Dermis blood vessel endothelial cell (primary cell): ENCODE data around the gene RNASE4. TPM values are rescaled to one million over a fixed set of nuclear protein-coding genes. Genes with fewer than 3 reads are reported as not detected.
A peak's percentile ranks its signal among the peaks of the same experiment; 100 is the strongest.
"Not testable (repeated sequence)": the region's sequence is repeated elsewhere in the genome, so short reads cannot be mapped to it uniquely, and the experiment has no call there.

Source experiments
- DNase-seq: peaks from one replicate; pipeline ENCODE4 v3.0.0; 2010
- total RNA-seq: library from RNA; depleted of rRNA; stranded (reverse); fragments of >200 nt; gene quantifications from 2 replicates; pipeline ENCODE4 v1.2.3, GENCODE V29; 2014

Gene RNASE4, protein sequence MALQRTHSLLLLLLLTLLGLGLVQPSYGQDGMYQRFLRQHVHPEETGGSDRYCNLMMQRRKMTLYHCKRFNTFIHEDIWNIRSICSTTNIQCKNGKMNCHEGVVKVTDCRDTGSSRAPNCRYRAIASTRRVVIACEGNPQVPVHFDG
- total RNA-seq: 11.4 and 25.7 TPM in 2 replicates

DNA sequence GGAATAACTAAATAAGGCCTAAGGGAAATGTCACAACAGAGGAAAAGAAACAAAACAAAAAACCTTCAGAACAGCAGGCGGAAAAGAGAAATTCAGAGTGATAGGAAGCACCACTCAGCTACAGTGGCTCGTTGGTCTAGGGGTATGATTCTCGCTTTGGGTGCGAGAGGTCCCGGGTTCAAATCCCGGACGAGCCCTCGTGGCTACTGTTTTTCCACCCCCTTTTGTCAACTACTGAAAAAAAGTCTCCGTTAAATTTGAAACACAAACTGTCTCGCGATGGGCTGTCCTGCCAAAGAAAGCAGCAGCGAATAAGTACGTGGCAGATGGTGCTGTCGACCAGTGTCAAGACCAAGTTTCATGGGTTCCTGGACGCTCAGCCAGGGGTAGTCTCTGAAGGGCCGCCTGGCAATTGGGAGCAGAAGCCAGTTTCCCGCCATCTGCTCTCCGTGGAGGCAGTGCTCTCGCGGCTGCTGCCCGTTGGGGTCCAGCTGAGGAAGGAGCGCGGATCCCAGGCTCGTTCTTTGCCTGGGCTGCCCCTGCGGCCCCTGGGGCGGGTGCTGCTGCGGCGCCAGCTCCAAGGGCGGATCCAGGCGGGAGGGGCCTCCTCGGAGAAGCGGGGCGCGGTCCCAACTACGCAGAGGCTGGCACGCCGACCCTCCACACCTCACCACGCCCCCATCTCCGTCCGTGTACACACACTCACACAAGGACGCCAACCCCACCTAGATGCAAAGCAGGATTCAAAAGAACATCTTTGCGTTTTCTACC lies at the start of gene RNASE4:
Gene RNASE4, plus strand, starts transcription at position 670 of the 771 bp plus-strand sequence. CDS start 14,812 bp downstream, outside the sequence.
- DNase-seq: peak; percentile 81

DNA sequence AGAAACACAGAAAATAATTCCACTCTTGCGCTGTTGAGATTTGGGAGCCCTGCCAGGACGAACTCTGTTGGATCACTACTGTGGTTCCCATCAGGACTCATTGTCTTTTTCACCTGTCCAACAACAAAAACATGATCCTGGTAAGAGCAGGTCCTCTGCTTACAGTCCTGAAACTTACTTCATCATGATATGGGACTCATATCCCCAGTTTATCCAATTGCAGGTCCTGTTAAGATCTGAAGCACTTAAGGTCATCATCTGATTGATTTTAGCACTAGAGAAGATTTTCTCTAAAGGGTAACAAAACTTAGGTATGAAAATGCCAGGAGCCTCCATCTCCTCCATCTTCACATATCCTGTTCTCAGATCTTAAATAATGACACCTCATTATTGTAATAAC lies 42.8 kb upstream of the RNASE4 start, which contains the start of gene OR6S1:
Gene OR6S1, minus strand, starts transcription at position 101 of the 400 bp plus-strand sequence. Its CDS starts 0 bp downstream, at position 101.
- no peak for DNase-seq

DNA sequence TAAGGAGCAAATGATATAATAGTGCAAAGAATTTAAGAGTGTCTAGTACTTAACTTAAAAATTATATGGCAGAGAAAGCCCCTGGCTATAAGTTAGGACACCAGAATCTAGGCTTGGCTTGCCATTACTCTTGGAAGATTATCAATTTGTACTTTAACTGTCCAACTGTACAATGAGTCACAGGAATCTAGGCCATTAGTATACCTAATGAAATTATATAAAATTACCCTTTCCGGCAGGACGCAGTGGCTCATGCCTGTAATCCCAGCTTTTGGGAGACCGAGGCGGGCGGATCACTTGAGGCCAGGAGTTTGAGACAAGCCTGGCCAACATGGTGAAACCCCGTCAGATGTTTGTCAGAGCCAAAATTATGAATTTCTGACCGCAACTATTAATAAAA lies 42.2 kb upstream of the RNASE4 start:
- no peak for DNase-seq

DNA sequence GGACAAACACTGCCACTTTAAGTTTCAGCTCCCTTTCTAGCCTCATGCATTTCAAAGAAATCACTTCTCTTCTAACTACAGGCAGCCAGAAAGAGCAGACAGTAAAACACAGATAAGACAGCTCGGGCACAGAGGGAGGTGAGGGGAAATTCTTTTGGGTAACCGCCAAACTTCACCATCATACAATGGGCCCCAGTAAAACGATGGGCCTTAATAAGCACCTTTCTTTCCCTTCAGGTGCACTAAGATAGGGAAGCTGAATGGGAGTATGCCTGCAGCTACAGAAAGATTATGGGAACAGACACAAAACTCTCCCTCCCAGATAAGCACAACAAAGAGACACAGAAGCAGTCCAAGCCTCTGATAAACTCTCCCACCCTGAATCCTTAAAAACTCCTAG lies 41.6 kb upstream of the RNASE4 start:
- not testable (repeated sequence) for DNase-seq

DNA sequence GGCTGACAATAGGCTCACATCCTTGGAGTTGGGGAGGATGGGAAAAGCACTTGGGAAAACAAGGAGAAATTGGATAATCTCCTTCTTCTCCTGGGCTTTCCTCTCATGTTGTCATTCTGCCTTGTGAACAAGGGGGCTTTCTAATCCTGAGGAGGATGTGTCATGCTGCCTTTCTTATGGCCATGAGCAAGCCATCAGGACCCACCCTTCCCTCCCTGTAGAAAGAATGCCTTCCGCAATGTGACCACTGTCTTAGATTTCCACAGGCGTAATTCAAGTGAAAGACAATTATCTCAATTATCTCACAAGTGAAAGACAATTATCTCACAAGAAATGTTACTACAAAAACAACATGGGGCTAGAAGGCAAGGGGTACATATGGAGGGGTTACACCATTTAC lies 39.8 kb upstream of the RNASE4 start:
- DNase-seq: no peak

DNA sequence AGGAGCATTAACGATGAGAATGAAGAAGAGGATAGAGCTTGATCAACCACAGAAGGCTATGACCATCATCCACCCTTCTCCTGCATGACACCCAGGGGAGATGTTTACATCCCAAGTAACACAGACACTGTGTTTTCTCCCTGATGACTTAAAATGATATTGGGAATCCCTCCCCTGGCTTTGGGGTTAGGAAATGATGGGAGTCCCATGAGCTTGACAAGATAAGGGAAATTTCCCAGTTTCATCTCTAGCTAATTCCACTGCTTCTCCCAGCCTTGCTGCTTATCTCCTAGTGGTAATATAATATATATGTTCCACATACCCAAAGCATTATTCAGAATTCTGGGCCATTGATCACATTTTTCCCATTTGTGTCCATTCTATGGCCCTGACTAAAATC lies 38.9 kb upstream of the RNASE4 start:
- no peak for DNase-seq

DNA sequence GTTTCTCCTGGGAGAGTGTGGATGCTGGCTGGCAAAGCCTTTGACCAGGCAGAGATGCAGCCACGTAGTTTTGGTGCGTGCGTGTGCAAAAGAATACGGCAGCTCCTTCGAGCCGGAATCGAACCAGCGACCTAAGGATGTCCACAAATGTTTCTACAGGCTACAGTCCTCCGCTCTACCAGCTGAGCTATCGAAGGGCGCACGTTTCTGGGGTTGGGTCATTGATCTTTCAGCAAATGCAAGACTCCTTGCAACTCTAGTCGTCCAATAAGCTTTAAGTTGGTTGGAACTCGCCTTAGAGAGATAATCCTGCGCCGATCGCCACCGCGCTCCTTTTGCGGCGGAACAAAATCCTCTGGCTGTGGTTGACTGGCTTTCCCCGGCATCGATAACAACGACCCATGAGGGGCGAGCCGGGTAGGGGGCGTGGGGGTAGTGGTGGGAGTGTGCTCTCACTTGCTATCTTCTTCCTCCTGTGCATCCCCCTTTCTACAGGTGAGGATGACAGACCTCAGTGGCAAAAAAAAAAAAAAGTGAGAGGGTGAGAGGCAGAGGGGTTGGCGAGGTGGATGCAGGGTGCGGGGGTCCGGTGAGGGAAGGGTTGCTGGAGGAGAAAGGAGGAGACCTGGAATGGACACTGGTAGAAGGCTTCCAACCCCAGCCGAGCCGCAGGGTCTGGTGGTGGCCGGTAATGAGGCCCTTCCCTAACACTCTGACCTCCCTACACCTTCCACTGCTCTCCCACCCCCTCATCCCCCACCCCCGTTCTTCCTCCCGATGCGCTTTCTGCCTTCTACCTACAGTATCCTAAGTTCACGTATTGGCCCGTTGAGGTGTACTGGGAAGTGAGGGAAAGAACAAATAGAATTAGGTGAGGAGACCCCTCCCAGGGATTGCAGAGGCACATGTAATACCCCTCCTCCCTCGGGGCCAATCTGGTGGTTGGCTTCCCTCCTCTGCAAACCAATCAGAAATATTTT lies 31.1 kb upstream of the RNASE4 start:
- peak; percentile 32 for DNase-seq

DNA sequence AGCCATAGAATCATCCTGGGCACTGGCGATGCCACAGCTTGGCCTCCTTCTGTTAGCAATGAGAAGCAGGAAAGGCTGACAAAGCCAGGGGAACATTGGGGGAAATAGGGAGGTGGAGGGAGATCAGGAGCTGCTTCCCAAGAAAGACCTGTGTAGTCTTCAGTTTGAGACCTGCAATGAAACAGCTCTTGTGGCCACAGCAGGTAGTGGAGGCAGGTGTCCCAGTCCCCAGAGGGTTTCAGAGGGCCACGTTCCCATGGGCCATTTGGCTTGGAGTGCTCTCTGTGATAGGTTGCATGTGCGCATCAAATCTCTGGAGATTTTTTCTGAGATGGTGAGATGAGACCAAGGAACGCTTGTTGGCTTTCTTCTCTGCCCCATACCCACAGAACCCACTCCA lies 28.5 kb upstream of the RNASE4 start:
- DNase-seq: no peak

DNA sequence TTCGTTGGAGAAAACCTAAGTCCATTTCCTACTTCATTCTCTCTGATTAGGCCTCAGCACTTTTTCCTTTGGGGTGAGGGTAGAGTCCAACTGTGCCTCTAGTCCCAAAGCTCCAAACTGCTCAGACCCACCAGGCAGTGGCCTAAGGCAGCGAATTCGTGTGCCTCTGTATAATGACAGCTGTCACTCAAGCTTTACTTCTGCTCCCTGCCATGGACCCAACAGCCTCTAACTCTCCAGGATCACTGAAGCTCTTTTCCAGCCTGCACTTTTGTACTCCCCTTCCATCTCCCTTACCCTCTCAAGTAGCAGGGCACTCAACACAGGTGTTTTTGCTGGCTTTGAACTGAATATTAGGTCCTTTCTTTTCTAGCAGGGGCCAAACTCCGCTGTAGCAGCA lies 28.1 kb upstream of the RNASE4 start:
- no peak for DNase-seq

DNA sequence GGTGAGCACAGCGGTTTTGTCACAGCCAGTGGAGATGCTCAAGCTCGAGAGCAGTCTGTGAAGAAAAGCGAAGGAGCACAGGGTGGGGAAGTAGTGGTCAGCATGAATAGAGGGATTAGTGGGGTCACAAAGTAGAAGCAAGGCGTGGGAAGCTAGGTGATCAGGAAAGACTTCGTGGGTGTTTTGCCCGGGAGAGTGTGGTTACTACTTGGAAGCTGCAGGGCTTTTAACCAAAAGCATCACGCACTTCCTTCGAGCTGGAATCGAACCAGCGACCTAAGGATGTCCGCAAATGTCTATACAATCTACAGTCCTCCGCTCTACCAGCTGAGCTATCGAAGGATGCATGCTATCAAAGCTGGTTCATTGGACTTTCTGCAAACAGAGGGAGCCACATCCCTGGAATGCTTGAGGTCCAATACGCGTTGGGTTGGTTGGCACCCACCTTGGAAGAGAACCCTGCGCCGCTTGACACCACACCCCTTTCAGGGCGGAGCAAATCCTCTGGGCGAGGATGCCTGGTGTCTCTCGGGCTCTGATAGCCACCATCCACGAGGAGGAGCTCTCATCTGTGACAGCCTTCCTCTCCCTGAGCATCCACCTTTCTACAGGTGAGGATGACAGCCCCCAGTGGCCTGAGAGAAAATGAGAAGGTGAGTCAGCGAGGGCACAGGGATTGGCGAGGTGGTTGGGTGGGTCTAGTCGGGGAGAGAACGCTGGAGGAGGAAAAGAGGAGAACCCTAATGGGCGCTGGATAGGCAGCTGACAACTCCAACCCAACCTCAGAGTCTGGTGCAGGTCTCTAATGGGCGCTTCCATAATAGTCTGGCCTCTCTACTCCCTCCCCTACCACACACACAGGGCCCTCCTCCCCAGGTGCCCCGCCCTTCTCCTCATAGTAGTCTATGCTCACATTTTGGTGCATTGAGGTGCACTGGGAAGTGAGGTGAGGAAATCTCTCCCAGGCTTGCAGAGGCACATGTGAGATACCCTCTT lies 26.8 kb upstream of the RNASE4 start:
- no peak for DNase-seq

DNA sequence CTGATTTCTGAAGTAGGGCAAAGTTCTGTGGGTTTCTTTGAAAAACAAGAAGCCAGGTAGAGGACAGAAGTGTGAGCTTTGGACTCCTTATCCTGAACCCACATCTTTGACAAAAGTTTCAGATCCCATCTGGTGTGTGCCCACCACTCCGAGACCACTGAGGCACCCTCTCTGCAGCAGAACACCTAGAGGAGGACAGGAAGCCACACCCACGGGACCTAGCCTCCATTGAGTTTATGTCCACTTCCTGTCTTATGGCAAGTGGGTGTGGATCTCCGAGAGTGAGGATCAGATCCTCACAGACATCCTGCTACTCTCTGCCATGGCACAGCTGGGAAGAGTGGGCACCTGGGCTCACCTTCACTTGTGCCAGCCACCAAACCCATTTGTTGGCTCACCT lies 26.1 kb upstream of the RNASE4 start:
- DNase-seq: no peak

DNA sequence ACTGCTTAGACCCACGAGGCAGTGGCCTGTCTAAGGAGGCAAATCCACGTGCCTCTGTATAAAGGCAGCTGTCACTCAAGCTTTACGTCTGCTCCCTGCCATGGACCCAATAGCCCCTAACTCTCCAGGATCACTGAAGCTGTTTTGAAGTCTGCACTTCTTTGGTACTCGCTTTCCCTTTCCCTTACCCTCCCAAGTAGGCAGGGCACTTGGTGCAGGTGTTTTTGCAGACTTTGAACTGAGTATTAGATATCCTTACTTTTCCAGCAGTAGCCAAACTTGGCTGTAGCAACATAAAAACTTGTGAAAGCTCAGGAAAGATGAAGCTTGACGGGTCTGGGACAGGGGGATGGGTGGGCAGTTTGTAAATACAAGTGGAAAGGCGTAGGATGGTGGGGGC lies 25.0 kb upstream of the RNASE4 start:
- no peak for DNase-seq

DNA sequence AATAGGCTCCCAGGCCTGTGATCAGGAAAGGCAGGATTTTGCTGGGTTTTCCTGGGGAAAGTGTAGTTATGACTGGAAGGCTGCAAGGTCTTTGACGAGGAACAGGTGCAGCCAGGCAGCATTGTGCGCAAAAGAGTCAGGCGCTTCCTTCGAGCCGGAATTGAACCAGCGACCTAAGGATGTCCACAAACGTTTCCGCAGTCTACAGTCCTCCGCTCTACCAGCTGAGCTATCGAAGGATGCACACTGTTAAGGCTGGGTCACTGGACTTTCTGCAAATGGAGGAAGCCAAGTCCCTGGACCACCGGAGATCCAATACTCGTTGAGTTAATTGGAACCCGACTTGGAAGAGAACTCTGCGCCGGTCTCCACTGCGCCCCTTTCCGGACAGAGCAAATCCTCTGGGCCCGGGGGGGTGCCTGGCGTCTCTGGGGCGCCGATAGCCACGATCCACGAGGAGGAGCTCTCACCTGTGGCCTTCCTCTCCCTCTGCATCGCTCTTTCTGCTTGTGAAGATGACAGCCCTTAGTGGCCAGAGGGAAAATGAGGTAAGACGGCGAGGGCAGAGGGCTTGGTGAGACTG lies 24.5 kb upstream of the RNASE4 start:
- no peak for DNase-seq

DNA sequence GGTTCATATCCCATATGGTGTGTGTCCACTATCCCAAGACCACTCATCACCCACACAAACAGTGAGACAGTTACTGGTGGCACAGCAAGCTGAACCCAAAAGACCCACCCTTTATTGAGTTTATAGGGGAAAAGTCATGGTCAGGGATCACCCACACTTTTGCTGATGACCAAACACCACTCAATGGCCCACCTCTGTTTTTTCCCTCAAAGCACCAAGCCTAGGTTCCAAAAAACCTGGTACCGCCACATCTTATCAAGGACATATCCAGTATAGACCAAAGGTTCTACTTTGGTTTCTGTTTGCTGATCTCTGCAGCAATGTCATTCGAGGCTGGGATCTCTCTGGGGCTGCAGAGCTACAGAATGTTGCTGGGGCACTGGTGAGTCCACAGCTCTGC lies 23.2 kb upstream of the RNASE4 start:
- DNase-seq: no peak

DNA sequence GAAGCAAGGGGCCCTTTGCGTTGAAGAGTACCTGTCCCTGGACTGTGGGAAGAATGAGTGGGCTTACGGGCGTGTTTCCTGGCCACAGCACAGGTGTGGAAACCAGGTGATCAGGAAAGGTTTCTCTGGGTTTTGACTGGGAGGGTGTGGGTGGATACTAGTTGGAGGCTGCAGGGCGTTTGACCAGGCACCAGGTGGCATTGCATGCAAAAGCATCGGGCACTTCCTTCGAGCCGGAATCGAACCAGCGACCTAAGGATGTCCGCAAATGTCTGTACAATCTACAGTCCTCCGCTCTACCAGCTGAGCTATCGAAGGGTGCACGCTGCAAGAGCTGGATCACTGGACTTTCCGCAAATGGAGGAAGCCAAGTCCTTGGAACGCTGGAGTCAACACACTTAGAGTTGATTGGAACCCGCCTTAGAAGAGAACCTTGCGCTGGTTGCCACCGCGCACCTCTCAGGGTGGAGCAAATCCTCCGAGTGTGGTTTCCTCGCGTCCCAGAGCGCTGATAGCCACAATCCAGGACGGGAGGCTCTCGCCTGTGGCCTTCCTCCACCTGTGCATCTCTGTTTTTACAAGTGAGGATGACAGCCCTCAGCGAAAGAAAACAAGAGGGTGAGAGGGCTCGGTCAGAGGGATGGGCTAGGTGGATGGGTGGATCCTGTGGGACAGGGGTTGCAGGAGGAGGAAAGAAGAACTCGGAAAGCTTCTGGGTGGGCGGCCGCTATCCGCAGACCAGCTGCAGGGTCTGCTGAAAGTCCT lies 21.2 kb upstream of the RNASE4 start:
- peak; percentile 63 for DNase-seq

DNA sequence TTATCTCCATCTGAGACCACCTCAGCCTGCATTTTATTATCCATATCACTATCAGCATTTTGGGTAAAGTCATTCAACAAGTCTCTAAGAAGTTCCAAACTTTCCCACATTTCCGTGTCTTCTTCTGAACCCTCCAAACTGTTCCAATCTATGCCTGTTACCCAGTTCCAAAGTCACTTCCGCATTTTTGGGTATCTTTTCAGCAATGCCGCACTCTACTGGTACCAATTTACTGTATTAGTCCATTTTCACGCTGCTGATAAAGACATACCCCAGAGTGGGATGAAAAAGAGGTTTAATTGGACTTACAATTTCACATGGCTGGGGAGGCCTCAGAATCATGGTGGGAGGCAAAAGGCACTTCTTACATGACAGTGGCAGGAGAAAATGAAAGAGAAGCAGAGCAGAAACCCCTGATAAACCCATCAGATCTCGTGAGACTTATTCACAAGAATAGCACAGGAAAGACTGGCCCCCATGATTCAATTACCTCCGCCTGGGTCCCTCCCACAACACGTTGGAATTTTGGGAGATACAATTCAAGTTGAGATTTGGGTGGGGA lies 17.9 kb upstream of the RNASE4 start:
- not testable (repeated sequence) for DNase-seq

DNA sequence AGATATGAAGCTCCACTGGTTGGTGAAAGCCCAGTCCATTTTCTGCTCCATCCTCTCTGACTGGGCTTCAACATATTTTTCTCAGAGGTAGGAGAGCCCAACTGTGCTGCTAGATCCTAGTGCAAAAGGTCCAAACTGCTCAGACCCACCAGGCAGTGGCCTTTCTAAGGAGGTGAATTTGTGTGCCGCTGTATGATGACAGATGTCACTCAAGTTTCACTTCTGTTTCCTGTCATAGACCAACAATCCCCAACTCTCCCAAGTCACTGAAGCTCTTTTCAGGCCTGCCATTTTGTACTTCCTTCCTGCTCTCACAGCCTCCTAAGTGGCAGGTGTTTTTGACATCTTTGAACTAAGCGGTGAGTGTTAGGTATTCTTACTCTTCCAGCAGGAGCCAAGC lies 16.4 kb upstream of the RNASE4 start:
- DNase-seq: no peak

DNA sequence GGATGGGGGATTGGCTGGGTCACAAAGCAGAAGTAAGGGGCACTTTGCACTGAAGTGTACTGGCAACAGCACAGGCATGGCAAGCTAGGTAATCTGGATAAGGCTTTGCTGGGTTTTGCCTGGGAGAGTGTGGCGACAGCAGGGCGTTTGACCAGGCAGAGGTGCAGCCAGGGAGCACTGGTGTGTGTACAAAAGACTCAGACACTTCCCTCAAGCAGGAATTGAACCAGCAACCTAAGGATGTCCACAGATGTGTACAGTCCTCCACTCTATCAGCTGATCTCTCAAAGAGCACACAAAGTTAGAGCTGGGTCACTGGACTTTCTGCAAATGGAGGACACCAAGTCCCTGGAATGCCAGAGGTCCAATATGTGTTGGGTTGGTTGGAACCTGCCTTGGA lies 15.4 kb upstream of the RNASE4 start:
- no peak for DNase-seq

DNA sequence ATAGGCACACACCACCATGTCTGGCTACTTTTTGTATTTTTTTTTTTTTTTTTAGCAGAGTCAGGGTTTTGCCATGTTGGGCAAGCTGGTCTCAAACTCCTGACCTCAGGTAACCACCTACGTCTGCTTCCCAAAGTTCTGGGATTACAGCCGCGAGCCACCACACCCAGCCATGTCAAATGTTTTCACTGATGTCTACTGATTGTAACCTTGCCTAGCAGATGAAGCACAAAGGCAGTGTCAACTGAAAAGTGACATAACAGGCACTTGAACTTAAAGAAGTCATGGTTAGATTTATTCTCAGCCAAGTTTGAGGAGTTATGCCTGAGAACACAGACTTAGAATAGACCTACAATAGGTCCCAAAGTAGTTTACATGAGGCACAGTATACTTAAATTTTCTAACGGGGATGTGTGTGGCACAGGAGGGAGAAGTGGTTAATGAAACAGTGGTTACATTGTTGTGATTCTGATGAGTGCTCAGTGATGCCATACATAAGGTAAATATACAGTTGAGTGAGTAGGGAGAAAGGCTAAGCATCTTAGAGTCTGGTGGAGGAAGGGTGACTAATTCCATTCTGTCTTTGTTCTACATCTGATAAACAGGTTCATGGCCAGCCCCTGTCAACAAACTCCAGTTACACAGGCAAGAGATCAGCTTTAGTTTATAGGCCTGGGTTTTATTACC lies 12.6 kb upstream of the RNASE4 start:
- no peak for DNase-seq

DNA sequence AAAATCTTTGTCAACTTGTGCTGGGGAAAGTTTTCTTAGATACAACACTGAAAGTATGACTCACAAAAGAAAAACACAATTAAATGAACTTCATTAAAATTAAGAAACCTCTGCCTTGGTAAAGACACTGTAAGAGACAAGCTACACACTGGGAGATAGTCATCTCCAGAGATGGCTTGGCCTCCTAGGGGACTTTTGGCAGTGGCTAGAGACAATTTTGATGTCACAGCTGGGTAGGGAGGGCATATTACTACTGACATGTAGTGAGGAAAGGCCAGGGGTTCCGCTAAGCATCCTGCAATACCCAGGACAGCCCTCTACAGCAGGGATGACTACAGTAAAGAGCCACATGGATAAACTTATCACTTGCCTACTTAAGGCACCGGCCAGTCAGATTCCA lies 8.7 kb upstream of the RNASE4 start:
- DNase-seq: no peak
